Calu3 (cell line): ENCODE measurements around the gene PSMA2. TPM values are rescaled to one million over a fixed set of nuclear protein-coding genes. Genes with fewer than 3 reads are reported as not detected.

ENCODE experiments used
- BruUV-seq: library from RNA; stranded (reverse); fragments of 400-500 nt; replicated peaks from 2 replicates; lab custom pipeline; 2021; lab: Mats Ljungman, UMichigan
- CTCF ChIA-PET: fragments of 300-600 bp; sonication (Branson Sonifier 250); formaldehyde crosslinking; loops from one replicate; lab custom pipeline; 2022; ENCODE audit warnings: antibody characterized with exemption; lab: Charles Lee
- DNase-seq: peaks from one replicate; pipeline ENCODE4 v3.0.0; 2022
- H3K27ac Mint-ChIP-seq: one replicate; pipeline ENCODE4 v1.8.0; 2022; ENCODE audit warnings: mixed read lengths; ENCODE audit not compliant: unreplicated experiment
- H3K27me3 Mint-ChIP-seq: one replicate; pipeline ENCODE4 v1.8.0; 2022; ENCODE audit warnings: mixed read lengths; ENCODE audit not compliant: unreplicated experiment
- H3K36me3 Mint-ChIP-seq: one replicate; pipeline ENCODE4 v1.8.0; 2022; ENCODE audit warnings: mild to moderate bottlenecking, moderate library complexity, mixed read lengths; ENCODE audit not compliant: insufficient read depth, unreplicated experiment
- H3K4me1 Mint-ChIP-seq: one replicate; pipeline ENCODE4 v1.8.0; 2022; ENCODE audit warnings: mild to moderate bottlenecking, low read depth, mixed read lengths; ENCODE audit not compliant: unreplicated experiment
- H3K4me3 Mint-ChIP-seq: one replicate; pipeline ENCODE4 v1.8.0; 2022; ENCODE audit warnings: mild to moderate bottlenecking, low read depth, moderate library complexity, mixed read lengths; ENCODE audit not compliant: unreplicated experiment
- H3K9me3 Mint-ChIP-seq: one replicate; pipeline ENCODE4 v1.8.0; 2022; ENCODE audit warnings: low read depth, mixed read lengths; ENCODE audit not compliant: unreplicated experiment
- intact Hi-C: fragments of 100-400 bp; cut with micrococcal nuclease; formaldehyde crosslinking; loops from one replicate; pipeline ENCODE4 v1.10.0; 2022; ENCODE audit not compliant: unreplicated experiment
- total RNA-seq: library from RNA; stranded (reverse); gene quantifications from 2 replicates; pipeline ENCODE4 v1.2.3, GENCODE V29; 2022
- TF ChIP-seq, protein P1 (sequence below): fragments of 200-600 bp; IDR thresholded peaks from one replicate; pipeline ENCODE4 v1.8.0; 2022; ENCODE audit warnings: antibody characterized with exemption; ENCODE audit not compliant: unreplicated experiment

Gene PSMA2
- total RNA-seq, 1 experiment from 2014 or later = 208 TPM

DNA sequence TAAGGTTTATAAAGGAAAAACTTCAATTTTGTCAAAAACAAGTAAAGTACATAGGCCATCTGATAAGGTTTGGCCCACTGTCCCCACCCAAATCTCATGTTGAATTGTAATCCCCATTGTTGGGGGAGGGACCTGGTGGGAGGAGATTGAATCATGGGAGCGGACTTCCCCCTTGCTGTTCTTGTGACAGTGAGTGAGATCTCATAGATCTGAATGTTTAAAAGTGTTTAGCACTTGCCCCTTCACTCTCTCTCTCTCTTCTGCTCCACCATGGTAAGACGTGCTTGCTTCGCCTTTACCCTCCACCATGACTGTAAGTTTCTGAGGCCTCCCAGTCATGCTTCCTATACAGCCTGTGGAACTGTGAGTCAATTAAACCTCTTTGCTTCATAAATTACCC is 18.4 kb upstream of the PSMA2 start:
- no peak overlapping the region for H3K4me3 Mint-ChIP-seq
- intact Hi-C loops = no loop called here
- no peaks in the 10 kb centered on the region for H3K4me1 Mint-ChIP-seq
- no peak overlapping the region for H3K27ac Mint-ChIP-seq
- H3K27me3 Mint-ChIP-seq = peaks cover 13% of the 10 kb centered on the region
- no peaks in the 10 kb centered on the region for H3K9me3 Mint-ChIP-seq
- TF ChIP-seq, protein P1, sequence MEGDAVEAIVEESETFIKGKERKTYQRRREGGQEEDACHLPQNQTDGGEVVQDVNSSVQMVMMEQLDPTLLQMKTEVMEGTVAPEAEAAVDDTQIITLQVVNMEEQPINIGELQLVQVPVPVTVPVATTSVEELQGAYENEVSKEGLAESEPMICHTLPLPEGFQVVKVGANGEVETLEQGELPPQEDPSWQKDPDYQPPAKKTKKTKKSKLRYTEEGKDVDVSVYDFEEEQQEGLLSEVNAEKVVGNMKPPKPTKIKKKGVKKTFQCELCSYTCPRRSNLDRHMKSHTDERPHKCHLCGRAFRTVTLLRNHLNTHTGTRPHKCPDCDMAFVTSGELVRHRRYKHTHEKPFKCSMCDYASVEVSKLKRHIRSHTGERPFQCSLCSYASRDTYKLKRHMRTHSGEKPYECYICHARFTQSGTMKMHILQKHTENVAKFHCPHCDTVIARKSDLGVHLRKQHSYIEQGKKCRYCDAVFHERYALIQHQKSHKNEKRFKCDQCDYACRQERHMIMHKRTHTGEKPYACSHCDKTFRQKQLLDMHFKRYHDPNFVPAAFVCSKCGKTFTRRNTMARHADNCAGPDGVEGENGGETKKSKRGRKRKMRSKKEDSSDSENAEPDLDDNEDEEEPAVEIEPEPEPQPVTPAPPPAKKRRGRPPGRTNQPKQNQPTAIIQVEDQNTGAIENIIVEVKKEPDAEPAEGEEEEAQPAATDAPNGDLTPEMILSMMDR = no peak
- no peak for DNase-seq
- H3K36me3 Mint-ChIP-seq = no peaks in the 10 kb centered on the region
- CTCF ChIA-PET = no interaction called here
- no TSS peak for BruUV-seq

DNA sequence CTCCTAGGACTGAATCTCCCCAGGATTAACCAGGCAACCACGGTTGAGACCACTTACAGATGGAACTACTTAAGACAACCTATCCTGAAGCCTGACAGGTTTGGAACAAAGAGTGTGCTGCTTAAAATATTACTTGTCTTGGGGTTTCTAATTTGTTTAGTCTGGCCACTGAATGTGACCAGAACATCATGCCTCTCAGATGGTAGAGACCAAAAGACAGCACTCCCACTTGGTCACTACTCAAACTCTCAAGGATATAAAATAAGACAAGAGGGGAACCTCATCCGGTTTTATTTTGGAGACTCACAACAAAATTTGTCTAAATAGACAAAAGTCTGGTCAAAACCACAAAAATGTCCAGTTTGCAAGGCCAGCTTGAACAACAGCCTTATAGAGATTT is 15.5 kb upstream of the PSMA2 start:
- Mint-ChIP-seq H3K4me1 (no peaks in the 10 kb centered on the region), H3K4me3 (no peak overlapping the region), H3K9me3 (no peaks in the 10 kb centered on the region), H3K27me3 (peaks cover 13% of the 10 kb centered on the region), H3K36me3 (no peaks in the 10 kb centered on the region), H3K27ac (no peak overlapping the region)
- BruUV-seq = no TSS peak
- no peak for DNase-seq
- intact Hi-C loops = no loop called here
- TF ChIP-seq, protein P1 = no peak
- CTCF ChIA-PET = no interaction called here

DNA sequence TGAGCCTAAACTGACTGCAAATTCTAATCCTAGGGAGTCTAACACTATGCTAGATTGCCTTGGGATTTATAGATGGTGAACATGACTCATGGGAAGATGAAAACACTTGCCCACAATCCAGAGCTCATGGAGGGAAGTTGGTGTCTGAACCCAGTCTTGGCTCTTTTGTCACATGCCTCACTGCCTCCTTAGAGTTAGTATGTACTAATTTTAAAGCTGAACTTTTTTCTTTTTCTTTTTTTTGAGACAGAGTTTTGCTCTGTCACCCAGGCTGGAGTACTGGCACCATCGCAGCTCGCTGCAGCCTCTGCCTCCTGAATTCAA is 14.6 kb upstream of the PSMA2 start:
- Mint-ChIP-seq H3K27ac (no peak overlapping the region), H3K4me3 (no peak overlapping the region), H3K27me3 (peaks cover 13% of the 10 kb centered on the region), H3K36me3 (no peaks in the 10 kb centered on the region), H3K4me1 (no peaks in the 10 kb centered on the region), H3K9me3 (no peaks in the 10 kb centered on the region)
- intact Hi-C loops = no loop called here
- TF ChIP-seq, protein P1 = no peak
- BruUV-seq = no TSS peak
- CTCF ChIA-PET = no interaction called here
- no peak for DNase-seq

DNA sequence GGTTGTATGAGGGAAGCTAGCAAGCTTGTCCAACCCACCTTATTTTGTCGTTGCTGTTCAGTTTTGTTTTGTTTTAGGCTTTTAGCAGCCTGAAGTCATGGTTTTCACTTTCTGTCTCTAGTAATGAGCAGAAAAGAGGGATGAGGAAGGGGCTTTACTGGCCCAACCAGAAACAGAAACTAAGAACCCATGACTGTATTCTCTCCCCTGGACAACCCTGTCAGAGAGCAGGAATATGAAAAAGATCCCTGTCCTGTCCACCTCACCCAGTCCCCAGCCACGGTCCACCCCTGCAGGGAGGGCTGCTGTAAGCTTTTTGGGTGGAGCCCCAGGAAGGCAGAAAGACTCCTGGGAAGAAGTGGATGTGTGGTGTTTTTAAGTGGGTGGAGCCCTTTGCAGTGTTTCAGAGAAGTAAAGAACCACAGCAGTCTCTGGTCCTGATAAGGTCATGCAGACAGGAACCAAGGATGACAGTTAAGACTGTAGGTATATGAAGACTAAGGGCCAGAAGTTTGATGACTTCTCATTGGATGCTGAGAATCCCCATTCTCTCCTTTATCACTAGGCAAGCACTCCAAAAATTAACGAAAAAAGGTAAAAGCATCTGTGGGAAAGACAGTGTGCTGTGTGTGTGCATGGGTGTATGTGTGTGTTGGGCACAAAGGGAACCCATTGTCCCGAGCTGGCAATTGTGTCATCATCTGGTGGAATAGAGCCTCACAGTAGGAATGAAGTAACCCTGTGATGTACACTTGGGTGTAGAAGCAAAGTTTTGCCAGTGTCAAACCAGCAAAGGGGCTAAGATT is 14.1 kb upstream of the PSMA2 start:
- TF ChIP-seq, protein P1 = no peak
- H3K36me3 Mint-ChIP-seq = no peaks in the 10 kb centered on the region
- DNase-seq = no peak
- H3K27me3 Mint-ChIP-seq = peaks cover 13% of the 10 kb centered on the region
- H3K9me3 Mint-ChIP-seq = no peaks in the 10 kb centered on the region
- H3K4me3 Mint-ChIP-seq = no peak overlapping the region
- intact Hi-C loops = no loop called here
- CTCF ChIA-PET = interaction anchor here (1.5 kb wide), 1 partner anchor 14 kb away, joined by 5 read pairs; the partner anchor contains the start of genes MRPL32 and PSMA2
- BruUV-seq = no TSS peak
- H3K27ac Mint-ChIP-seq = no peak overlapping the region
- no peaks in the 10 kb centered on the region for H3K4me1 Mint-ChIP-seq
